Parathyroid adenoma (tissue), 2 donors: ENCODE data around the gene CDON.

Source experiments
- H2AFZ ChIP-seq: fragments of 300-600 bp; sonication (generic); one replicate; pipeline ENCODE4 v1.7.0; 2017; ENCODE audit warnings: antibody characterized with exemption, mild to moderate bottlenecking
- H3K27ac ChIP-seq: fragments of 300-600 bp; sonication (generic); one replicate; pipeline ENCODE4 v1.7.0; 2017
- H3K27me3 ChIP-seq: fragments of 300-600 bp; sonication (generic); one replicate; pipeline ENCODE4 v1.7.0; 2017; ENCODE audit warnings: low read length; ENCODE audit not compliant: control insufficient read depth, insufficient read depth
- H3K36me3 ChIP-seq: fragments of 300-600 bp; sonication (generic); one replicate; pipeline ENCODE4 v1.7.0; 2017; ENCODE audit warnings: low read length; ENCODE audit not compliant: control insufficient read depth, insufficient read depth
- H3K4me1 ChIP-seq: fragments of 300-600 bp; sonication (generic); one replicate; pipeline ENCODE4 v1.7.0; 2017; ENCODE audit warnings: control low read depth
- H3K4me2 ChIP-seq: fragments of 300-600 bp; sonication (generic); one replicate; pipeline ENCODE4 v1.7.0; 2017; ENCODE audit warnings: low read length
- H3K4me3 ChIP-seq: fragments of 300-600 bp; sonication (generic); one replicate; pipeline ENCODE4 v1.7.0; 2017; ENCODE audit warnings: low read depth, low read length
- H3K79me2 ChIP-seq: fragments of 300-600 bp; sonication (generic); one replicate; pipeline ENCODE4 v1.7.0; 2017; ENCODE audit warnings: control low read depth
- H3K9ac ChIP-seq: fragments of 300-600 bp; sonication (generic); one replicate; pipeline ENCODE4 v1.7.0; 2017; ENCODE audit warnings: mild to moderate bottlenecking
- H3K9me3 ChIP-seq: fragments of 300-600 bp; sonication (generic); one replicate; pipeline ENCODE4 v1.7.0; 2017; ENCODE audit warnings: low read length; ENCODE audit not compliant: control insufficient read depth
- TF ChIP-seq, protein P1 (sequence below): fragments of 300-600 bp; sonication (generic); IDR thresholded peaks from one replicate; pipeline ENCODE4 v1.7.0; 2017; ENCODE audit warnings: antibody characterized with exemption, mild to moderate bottlenecking
- donor health status: primary hyperparathyroidism.

The CDON gene

DNA sequence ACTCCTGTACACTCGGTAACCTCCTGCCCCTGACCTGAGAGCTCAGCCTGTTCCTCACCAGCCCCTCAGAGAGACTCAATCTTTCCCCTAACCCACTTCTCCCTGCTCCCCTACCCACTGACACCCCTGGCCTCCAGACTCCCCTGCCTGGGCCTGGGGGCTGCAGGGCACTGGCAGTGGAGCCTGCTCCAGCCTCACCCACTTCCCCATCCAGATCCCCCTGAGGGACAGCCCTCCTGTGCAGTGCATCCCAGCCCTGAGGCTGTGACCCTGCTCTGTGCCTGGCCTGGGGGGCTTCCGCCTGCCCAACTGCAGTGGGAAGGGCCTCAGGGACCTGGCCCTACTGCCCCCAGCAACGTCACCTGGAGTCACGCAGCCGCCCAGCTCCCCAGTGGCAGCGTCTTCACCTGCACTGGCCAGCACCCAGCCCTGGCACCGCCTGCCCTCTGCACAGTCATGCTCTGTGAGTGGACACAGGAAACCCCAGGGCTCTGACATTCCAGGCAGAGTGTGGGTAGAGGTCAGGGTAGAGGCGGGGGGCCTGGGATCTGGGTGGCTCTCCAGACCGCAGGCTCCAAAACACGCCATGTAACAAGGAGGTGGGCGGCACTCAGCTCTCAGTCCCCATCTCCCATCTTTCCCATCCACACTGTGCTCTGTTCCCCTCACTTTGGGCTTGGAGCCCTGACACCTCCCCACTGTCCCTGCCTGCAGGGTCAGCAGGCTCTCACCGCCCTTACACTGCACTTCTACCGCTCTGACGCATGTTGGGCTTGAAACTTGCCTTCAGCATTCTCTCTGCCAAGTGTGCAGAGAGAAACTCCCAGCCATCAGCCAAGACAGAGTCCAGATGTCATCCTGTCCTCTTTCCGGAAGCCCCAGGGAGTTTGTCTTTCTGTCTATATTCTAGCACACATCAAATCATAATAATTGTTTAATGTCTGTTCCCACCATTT, 111.7 kb downstream of the CDON start:
- Histone ChIP-seq H3K36me3 (no peaks in the 10 kb centered on the region), H3K27ac (no peak overlapping the region), H3K9ac (no peak overlapping the region), H3K4me1 (peaks cover 4% of the 10 kb centered on the region), H3K4me3 (no peak overlapping the region), H2AFZ (no peak overlapping the region), H3K79me2 (no peaks in the 10 kb centered on the region), H3K4me2 (no peak overlapping the region), H3K9me3 (no peaks in the 10 kb centered on the region), H3K27me3 (no peaks in the 10 kb centered on the region)
- TF ChIP-seq, protein P1, sequence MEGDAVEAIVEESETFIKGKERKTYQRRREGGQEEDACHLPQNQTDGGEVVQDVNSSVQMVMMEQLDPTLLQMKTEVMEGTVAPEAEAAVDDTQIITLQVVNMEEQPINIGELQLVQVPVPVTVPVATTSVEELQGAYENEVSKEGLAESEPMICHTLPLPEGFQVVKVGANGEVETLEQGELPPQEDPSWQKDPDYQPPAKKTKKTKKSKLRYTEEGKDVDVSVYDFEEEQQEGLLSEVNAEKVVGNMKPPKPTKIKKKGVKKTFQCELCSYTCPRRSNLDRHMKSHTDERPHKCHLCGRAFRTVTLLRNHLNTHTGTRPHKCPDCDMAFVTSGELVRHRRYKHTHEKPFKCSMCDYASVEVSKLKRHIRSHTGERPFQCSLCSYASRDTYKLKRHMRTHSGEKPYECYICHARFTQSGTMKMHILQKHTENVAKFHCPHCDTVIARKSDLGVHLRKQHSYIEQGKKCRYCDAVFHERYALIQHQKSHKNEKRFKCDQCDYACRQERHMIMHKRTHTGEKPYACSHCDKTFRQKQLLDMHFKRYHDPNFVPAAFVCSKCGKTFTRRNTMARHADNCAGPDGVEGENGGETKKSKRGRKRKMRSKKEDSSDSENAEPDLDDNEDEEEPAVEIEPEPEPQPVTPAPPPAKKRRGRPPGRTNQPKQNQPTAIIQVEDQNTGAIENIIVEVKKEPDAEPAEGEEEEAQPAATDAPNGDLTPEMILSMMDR = no peak

DNA sequence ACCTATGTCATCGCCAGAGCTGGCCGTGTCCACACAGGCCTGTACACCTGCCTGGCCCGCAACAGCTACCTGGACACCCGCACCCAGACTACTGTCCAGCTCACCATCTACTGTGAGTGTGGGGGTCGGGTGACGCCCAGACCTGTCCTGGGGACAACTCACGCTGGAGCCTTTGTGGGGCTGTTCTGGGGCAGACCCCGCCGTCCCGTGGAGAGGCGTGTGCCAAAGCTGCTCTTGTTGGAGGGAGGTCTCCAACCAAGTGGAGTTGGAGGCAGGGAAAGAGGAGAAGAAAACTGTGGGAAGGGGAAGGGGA, 112.5 kb downstream of the CDON start:
- no peak overlapping the region for H3K4me3 ChIP-seq
- H3K27me3 ChIP-seq = no peaks in the 10 kb centered on the region
- no peak overlapping the region for H3K27ac ChIP-seq
- no peaks in the 10 kb centered on the region for H3K36me3 ChIP-seq
- no peak overlapping the region for H2AFZ ChIP-seq
- TF ChIP-seq, protein P1 = no peak
- H3K9me3 ChIP-seq = no peaks in the 10 kb centered on the region
- H3K4me2 ChIP-seq = no peak overlapping the region
- H3K9ac ChIP-seq = no peak overlapping the region
- no peaks in the 10 kb centered on the region for H3K79me2 ChIP-seq
- peaks cover 4% of the 10 kb centered on the region for H3K4me1 ChIP-seq

DNA sequence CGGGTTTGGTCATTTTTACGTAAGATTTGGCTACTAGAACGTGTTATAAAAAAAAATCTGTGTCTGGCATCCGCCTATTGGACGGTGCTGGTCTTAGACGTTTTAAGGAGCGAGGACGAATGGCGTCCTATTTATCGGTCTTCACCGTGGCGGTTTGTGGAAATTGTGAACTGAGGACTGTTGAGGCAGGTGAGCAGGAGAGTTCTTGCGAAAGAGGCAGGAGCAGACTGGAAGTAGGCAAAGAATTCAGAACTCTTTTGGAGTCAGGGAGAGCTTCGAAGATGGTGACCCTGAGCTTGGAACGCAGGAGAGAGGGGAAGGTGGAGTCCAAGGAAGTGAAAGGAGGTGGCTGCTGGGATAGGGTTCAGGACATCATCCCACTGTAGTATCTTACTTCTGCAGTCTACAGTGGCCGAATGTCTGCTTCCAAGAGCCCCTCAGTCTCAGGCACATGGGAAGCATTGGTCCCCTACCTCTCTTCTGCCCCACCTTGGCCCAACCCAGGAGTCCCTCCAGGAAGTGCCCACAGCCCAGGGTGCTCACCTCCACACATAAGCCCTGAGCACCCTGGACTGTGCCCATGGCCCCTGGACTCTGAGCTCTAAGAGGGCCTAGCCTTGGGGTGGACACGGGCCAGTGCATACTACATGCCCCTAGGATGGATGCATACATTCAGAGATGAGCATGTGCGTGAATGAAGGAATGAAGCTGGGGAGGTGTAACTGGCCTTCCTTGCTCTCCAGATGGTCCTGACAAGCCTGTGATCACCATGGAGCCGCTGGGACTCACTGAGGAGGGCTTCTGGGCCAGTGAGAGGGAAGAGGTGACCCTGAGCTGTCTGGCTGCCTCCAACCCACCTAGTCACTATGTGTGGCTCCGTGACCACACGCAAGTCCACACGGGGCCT, 113.1 kb downstream of the CDON start:
- Histone ChIP-seq H3K36me3 (no peaks in the 10 kb centered on the region), H3K4me2 (no peak overlapping the region), H3K9ac (no peak overlapping the region), H2AFZ (no peak overlapping the region), H3K79me2 (no peaks in the 10 kb centered on the region), H3K27me3 (no peaks in the 10 kb centered on the region), H3K27ac (no peak overlapping the region), H3K9me3 (no peaks in the 10 kb centered on the region), H3K4me3 (no peak overlapping the region), H3K4me1 (peaks cover 4% of the 10 kb centered on the region)
- TF ChIP-seq, protein P1 = no peak

DNA sequence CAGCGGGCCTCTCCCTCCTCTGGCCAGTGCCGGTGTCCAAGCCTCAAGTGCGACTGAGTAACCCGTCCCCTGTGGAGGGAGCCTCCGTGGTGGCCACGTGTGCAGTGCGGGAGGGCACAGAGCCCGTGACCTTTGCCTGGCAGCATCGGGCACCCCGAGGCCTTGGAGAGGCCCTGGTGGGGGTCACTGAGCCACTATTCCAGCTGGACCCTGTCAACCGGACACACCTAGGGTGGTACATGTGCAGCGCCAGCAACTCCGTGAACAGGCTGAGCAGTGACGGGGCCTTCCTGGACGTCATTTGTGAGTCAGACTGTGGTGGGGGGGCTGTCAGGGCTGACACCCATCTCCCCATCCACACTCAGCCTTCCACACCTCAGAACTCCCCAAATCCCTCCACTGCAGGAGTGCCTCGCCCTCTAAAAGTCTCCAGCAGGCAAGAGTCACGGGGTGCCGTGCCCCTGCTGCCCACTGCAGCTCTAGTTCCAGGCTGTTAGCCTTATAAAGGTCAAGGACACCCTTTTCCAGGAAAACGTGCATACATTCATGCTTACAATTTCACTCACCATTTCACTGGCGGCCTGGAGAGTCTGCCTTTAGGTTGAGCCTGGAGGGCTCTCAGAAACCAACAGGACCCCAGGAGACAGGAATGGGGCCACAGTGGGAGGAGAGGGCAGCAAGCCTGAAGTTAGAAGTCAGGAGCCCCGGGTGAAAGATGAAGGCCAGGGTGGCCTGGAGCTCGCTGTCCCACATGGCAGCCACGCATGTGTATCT, 114.2 kb downstream of the CDON start:
- Histone ChIP-seq H3K4me2 (no peak overlapping the region), H3K27me3 (no peaks in the 10 kb centered on the region), H3K79me2 (no peaks in the 10 kb centered on the region), H3K27ac (no peak overlapping the region), H3K36me3 (no peaks in the 10 kb centered on the region), H3K4me1 (peaks cover 4% of the 10 kb centered on the region), H3K4me3 (no peak overlapping the region), H3K9me3 (no peaks in the 10 kb centered on the region), H3K9ac (no peak overlapping the region), H2AFZ (no peak overlapping the region)
- TF ChIP-seq, protein P1 = no peak
